Measurements from ENCODE around the gene OR10Z1.

OR10Z1 gene

GRCh38 chr1:158604968-158605367 lies at the start of gene OR10Z1:
TSS of gene OR10Z1 (plus strand) at chr1:158605268. CDS start at chr1:158606439, 1,171 bp downstream.
- no peak for TF ChIP-seq CTCF (IDR thresholded peaks at IDR 0.05; ENCODE audit: insufficient read depth, missing control alignments)
- FAIRE-seq: no peak
- DNase-seq (ENCODE audit: insufficient read length, low spot score): no peak

- FAIRE-seq: no peak
- TF ChIP-seq CTCF (IDR thresholded peaks at IDR 0.05; ENCODE audit: insufficient read depth, missing control alignments): no peak
- DNase-seq (ENCODE audit: insufficient read length, low spot score): no peak
Measured at GRCh38 chr1:158559696-158560095, 45.4 kb upstream of the OR10Z1 start.

GRCh38 chr1:158563853-158564252 lies 41.2 kb upstream of the OR10Z1 start:
- TF ChIP-seq CTCF (IDR thresholded peaks at IDR 0.05; ENCODE audit: insufficient read depth, missing control alignments): no peak
- DNase-seq (ENCODE audit: insufficient read length, low spot score) (no peak), FAIRE-seq (no peak)

- DNase-seq (ENCODE audit: insufficient read length, low spot score) (no peak), FAIRE-seq (no peak)
- TF ChIP-seq CTCF (IDR thresholded peaks at IDR 0.05; ENCODE audit: insufficient read depth, missing control alignments): no peak
Measured at GRCh38 chr1:158564608-158565007, 40.5 kb upstream of the OR10Z1 start.

- DNase-seq (ENCODE audit: insufficient read length, low spot score) (no peak), FAIRE-seq (no peak)
- no peak for TF ChIP-seq CTCF (IDR thresholded peaks at IDR 0.05; ENCODE audit: insufficient read depth, missing control alignments)
Measured at GRCh38 chr1:158570480-158570879, 34.6 kb upstream of the OR10Z1 start, which contains the start of gene OR6P1. TSS of gene OR6P1 (minus strand) at chr1:158570580. CDS start at chr1:158563604, 6,976 bp downstream.

GRCh38 chr1:158572226-158572625 lies 32.8 kb upstream of the OR10Z1 start:
- DNase-seq (ENCODE audit: insufficient read length, low spot score): no peak
- no peak for TF ChIP-seq CTCF (IDR thresholded peaks at IDR 0.05; ENCODE audit: insufficient read depth, missing control alignments)
- no peak for FAIRE-seq

GRCh38 chr1:158577561-158577960 lies 27.5 kb upstream of the OR10Z1 start:
- TF ChIP-seq CTCF (IDR thresholded peaks at IDR 0.05; ENCODE audit: insufficient read depth, missing control alignments): no peak
- DNase-seq (ENCODE audit: insufficient read length, low spot score) (no peak), FAIRE-seq (no peak)

Measured in D721Med (cell line).